Chondrocyte (in vitro differentiated cells): ENCODE measurements around the gene DTNA. TPM values are rescaled to one million over a fixed set of nuclear protein-coding genes. Genes with fewer than 3 reads are reported as not detected.

Source experiments
- DNase-seq: peaks from one replicate; pipeline ENCODE4 v3.0.0; 2021; ENCODE audit warnings: mixed read lengths, low spot score
- H3K27ac Mint-ChIP-seq: one replicate; pipeline ENCODE4 v1.8.0; 2021; ENCODE audit warnings: mild to moderate bottlenecking, moderate library complexity, mixed read lengths; ENCODE audit not compliant: unreplicated experiment
- H3K27me3 Mint-ChIP-seq: 2 replicates; pipeline ENCODE4 v1.8.0; 2021; ENCODE audit warnings: low read depth, mixed read lengths
- H3K36me3 Mint-ChIP-seq: 2 replicates; pipeline ENCODE4 v1.8.0; 2021; ENCODE audit warnings: low read depth, mixed read lengths
- H3K4me1 Mint-ChIP-seq: 2 replicates; pipeline ENCODE4 v1.8.0; 2021; ENCODE audit warnings: low read depth, mild to moderate bottlenecking, mixed read lengths
- H3K4me3 Mint-ChIP-seq: one replicate; pipeline ENCODE4 v1.8.0; 2021; ENCODE audit warnings: mild to moderate bottlenecking, moderate library complexity, mixed read lengths; ENCODE audit not compliant: unreplicated experiment
- H3K9me3 Mint-ChIP-seq: 2 replicates; pipeline ENCODE4 v1.8.0; 2021; ENCODE audit warnings: low read depth, mixed read lengths
- total RNA-seq: library from RNA; stranded (reverse); gene quantifications from 3 replicates; pipeline ENCODE4 v1.2.1, GENCODE V29; 2021
- TF ChIP-seq, protein P1 (sequence below): fragments of 200-600 bp; sonication (generic); IDR thresholded peaks from 2 replicates; pipeline ENCODE4 v1.5.0; 2021; ENCODE audit warnings: antibody characterized with exemption, mild to moderate bottlenecking, moderate library complexity

The DTNA gene
- total RNA-seq, 1 donor from 2014 or later, result 3.7 TPM

DNA sequence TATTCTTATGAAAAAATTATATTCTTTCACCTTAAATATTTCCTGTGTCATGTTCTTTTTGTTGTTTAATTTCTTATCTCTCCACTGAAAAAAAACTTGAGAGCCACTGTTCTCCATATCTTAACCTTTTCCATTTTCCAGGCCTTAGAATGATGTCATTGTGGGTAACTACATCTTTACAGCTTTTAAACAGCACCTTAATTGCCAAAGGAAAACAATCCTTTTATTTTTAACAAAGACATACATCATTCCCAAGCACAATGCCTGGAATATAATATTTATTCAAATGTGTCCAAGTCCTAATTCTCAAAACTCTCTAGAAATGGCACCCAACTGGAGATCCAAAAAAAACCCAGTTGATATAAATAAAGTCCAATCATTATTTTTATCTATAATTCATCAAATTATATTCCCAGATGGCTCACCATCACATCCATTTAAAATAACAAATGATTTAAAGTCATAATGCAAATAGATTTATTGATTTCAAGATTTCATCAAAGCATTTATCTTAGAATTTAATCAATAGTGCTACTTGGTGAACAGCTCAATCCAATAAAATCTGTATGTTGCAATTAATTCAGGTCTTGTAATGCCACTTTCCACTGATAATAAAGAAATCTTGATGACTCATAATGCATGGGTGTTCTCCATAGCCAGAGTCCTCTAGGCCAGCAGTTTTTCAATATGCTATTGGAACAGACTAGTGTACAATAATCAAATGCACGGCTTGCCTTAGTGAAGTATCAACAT is 224.0 kb downstream of the DTNA start:
- Mint-ChIP-seq H3K4me3 (no peak overlapping the region), H3K27ac (no peak overlapping the region), H3K9me3 (no peaks in the 10 kb centered on the region), H3K36me3 (no peaks in the 10 kb centered on the region), H3K27me3 (no peaks in the 10 kb centered on the region), H3K4me1 (peaks cover 6% of the 10 kb centered on the region)
- no peak for DNase-seq
- TF ChIP-seq, protein P1, sequence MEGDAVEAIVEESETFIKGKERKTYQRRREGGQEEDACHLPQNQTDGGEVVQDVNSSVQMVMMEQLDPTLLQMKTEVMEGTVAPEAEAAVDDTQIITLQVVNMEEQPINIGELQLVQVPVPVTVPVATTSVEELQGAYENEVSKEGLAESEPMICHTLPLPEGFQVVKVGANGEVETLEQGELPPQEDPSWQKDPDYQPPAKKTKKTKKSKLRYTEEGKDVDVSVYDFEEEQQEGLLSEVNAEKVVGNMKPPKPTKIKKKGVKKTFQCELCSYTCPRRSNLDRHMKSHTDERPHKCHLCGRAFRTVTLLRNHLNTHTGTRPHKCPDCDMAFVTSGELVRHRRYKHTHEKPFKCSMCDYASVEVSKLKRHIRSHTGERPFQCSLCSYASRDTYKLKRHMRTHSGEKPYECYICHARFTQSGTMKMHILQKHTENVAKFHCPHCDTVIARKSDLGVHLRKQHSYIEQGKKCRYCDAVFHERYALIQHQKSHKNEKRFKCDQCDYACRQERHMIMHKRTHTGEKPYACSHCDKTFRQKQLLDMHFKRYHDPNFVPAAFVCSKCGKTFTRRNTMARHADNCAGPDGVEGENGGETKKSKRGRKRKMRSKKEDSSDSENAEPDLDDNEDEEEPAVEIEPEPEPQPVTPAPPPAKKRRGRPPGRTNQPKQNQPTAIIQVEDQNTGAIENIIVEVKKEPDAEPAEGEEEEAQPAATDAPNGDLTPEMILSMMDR, result no peak

DNA sequence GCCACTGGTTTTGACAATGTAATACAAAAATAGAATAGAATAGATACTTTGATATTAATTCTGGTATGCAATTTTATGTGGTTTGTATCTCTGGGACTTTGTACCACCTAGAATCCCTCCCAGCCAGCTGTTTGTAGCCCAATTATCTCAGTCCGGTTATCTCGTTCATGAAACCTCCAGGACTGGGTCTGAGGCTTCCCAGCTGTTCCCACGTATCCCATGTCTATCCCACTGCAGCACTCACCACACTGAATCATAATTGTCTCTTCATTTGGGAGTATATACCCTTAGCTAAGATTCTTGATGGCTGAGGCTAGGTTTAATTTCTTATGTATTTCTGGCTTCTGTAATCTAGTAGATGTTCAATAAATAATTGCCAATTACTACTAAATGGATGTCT is 226.7 kb downstream of the DTNA start:
- peaks cover 5% of the 10 kb centered on the region for H3K4me1 Mint-ChIP-seq
- no peak overlapping the region for H3K27ac Mint-ChIP-seq
- H3K27me3 Mint-ChIP-seq, result no peaks in the 10 kb centered on the region
- H3K4me3 Mint-ChIP-seq, result no peak overlapping the region
- TF ChIP-seq, protein P1, result no peak
- DNase-seq, result no peak
- H3K36me3 Mint-ChIP-seq, result no peaks in the 10 kb centered on the region
- H3K9me3 Mint-ChIP-seq, result no peaks in the 10 kb centered on the region

DNA sequence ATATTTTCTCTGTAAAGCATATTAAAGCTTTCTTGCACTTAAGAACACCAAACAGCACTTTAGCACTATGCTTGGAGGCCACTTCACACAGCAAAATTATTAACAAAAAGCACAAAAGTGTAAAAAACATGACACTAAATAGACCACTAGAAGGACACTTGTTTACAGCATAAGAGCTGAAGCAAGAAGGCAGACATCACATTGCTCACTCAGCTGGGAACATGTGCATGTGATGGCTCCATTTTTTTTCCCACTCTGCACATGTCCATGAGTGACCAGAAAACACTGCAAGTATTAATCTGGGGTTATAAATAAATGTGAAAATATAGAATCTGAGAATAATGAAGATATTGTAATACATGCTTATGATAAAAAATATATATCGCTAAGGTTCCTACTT is 228.0 kb downstream of the DTNA start:
- DNase-seq, result no peak
- Mint-ChIP-seq H3K27ac (no peak overlapping the region), H3K4me1 (peaks cover 14% of the 10 kb centered on the region), H3K4me3 (no peak overlapping the region), H3K27me3 (no peaks in the 10 kb centered on the region), H3K36me3 (no peaks in the 10 kb centered on the region), H3K9me3 (no peaks in the 10 kb centered on the region)
- TF ChIP-seq, protein P1, result no peak
